Activated naive CD8-positive, alpha-beta T cell treated with anti-CD3 and anti-CD28 coated beads, Interleukin-2, amount 50 U/mL, for 24 hours (primary cell): ENCODE data around the gene TMEM120A.

Experiments used
- ATAC-seq: fragments of 150-1000 bp; cut with Tn5 transposase; one replicate; pipeline ENCODE4 v1.10.0; 2021
- DNase-seq: peaks from one replicate; pipeline ENCODE4 v3.0.0; 2021
- H3K27ac Mint-ChIP-seq: one replicate; pipeline ENCODE4 v1.8.0; 2021; ENCODE audit warnings: mild to moderate bottlenecking, mixed read lengths
- H3K27me3 Mint-ChIP-seq: one replicate; pipeline ENCODE4 v1.8.0; 2021; ENCODE audit warnings: mixed read lengths
- H3K36me3 Mint-ChIP-seq: one replicate; pipeline ENCODE4 v1.8.0; 2021; ENCODE audit warnings: low read depth, mixed read lengths
- H3K4me1 Mint-ChIP-seq: one replicate; pipeline ENCODE4 v1.8.0; 2021; ENCODE audit warnings: mixed read lengths
- H3K4me3 Mint-ChIP-seq: one replicate; pipeline ENCODE4 v1.8.0; 2021; ENCODE audit warnings: mild to moderate bottlenecking, moderate library complexity, mixed read lengths
- H3K9me3 Mint-ChIP-seq: one replicate; pipeline ENCODE4 v1.8.0; 2021; ENCODE audit warnings: mixed read lengths

The TMEM120A gene

DNA sequence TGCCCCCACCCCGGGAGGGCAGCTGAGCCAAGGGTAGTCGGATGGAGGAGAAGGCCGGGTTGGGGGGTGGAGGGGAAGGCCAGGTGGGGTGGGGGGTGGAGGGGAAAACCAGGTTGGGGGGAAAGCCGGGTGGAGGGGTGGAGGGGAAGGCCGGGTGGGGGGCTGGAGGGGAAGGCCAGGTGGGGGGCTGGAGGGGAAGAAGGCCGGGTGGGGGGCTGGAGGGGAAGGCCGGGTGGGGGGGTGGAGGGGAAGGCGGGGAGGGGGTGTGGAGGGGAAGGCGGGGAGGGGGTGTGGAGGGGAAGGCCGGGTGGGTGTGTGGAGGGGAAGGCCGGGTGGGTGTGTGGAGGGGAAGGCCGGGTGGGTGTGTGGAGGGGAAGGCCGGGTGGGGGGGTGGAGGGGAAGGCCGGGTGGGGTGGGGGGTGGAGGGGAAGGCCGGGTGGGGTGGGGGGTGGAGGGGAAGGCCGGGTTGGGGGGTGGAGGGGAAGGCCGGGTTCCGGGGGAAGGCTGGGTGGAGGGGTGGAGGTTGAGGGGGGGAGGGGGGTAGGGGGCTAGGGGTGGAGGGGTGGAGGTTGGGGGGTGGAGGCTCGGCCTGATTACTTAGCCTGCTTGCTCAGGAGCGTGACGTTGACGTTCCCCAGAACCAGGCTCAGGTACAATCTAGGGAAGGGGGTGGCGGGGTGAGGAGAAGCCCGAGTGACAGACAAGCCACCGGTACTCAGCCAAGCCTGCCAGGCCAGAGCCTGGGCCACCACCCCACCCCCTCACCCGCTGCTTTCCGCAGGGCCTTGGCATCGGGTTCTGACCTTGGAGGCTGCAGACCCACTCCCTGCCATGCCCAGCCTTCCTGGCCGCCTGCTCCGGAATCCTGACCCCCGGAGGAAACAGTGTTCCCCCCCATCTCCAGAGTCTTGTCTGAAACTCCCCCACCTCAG is 5.6 kb downstream of the TMEM120A start:
- no peak for DNase-seq
- Mint-ChIP-seq H3K9me3 (no peaks in the 10 kb centered on the region), H3K4me3 (no peak overlapping the region), H3K27me3 (no peaks in the 10 kb centered on the region), H3K36me3 (peaks cover 3% of the 10 kb centered on the region), H3K4me1 (peaks cover 8% of the 10 kb centered on the region), H3K27ac (no peak overlapping the region)
- no peak for ATAC-seq

- Mint-ChIP-seq H3K27me3 (no peaks in the 10 kb centered on the region), H3K4me1 (peaks cover 6% of the 10 kb centered on the region), H3K36me3 (peaks cover 3% of the 10 kb centered on the region), H3K4me3 (no peak overlapping the region), H3K27ac (no peak overlapping the region), H3K9me3 (no peaks in the 10 kb centered on the region)
- no peak for DNase-seq
- no peak for ATAC-seq
Measured at GRCh38 chr7:75987805-75988567, 6.4 kb downstream of the TMEM120A start.

- Mint-ChIP-seq H3K27me3 (no peaks in the 10 kb centered on the region), H3K27ac (no peak overlapping the region), H3K4me1 (peaks cover 6% of the 10 kb centered on the region), H3K9me3 (no peaks in the 10 kb centered on the region), H3K4me3 (no peak overlapping the region), H3K36me3 (peaks cover 3% of the 10 kb centered on the region)
- no peak for ATAC-seq
- no peak for DNase-seq
Measured at GRCh38 chr7:75987026-75987804, 7.2 kb downstream of the TMEM120A start.

DNA sequence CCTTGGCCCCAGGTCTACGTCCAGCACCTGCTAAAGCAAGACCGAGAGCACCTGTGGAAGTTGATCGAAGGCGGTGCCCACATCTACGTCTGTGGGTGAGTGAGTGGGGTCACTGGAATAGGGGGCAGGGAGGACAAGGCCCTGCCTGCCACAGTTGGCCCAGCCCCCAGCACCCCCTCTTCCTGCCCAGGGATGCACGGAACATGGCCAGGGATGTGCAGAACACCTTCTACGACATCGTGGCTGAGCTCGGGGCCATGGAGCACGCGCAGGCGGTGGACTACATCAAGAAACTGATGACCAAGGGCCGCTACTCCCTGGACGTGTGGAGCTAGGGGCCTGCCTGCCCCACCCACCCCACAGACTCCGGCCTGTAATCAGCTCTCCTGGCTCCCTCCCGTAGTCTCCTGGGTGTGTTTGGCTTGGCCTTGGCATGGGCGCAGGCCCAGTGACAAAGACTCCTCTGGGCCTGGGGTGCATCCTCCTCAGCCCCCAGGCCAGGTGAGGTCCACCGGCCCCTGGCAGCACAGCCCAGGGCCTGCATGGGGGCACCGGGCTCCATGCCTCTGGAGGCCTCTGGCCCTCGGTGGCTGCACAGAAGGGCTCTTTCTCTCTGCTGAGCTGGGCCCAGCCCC is 8.1 kb downstream of the TMEM120A start:
- no peak overlapping the region for H3K27ac Mint-ChIP-seq
- H3K4me1 Mint-ChIP-seq: peaks cover 6% of the 10 kb centered on the region
- H3K4me3 Mint-ChIP-seq: no peak overlapping the region
- ATAC-seq (no peak), DNase-seq (no peak)
- H3K27me3 Mint-ChIP-seq: no peaks in the 10 kb centered on the region
- peaks cover 3% of the 10 kb centered on the region for H3K36me3 Mint-ChIP-seq
- no peaks in the 10 kb centered on the region for H3K9me3 Mint-ChIP-seq

GRCh38 chr7:75985518-75986146 is 8.8 kb downstream of the TMEM120A start:
- Mint-ChIP-seq H3K27ac (no peak overlapping the region), H3K27me3 (no peaks in the 10 kb centered on the region), H3K4me1 (peaks cover 2% of the 10 kb centered on the region), H3K9me3 (no peaks in the 10 kb centered on the region), H3K4me3 (no peak overlapping the region), H3K36me3 (peaks cover 3% of the 10 kb centered on the region)
- ATAC-seq: no peak
- DNase-seq: no peak

DNA sequence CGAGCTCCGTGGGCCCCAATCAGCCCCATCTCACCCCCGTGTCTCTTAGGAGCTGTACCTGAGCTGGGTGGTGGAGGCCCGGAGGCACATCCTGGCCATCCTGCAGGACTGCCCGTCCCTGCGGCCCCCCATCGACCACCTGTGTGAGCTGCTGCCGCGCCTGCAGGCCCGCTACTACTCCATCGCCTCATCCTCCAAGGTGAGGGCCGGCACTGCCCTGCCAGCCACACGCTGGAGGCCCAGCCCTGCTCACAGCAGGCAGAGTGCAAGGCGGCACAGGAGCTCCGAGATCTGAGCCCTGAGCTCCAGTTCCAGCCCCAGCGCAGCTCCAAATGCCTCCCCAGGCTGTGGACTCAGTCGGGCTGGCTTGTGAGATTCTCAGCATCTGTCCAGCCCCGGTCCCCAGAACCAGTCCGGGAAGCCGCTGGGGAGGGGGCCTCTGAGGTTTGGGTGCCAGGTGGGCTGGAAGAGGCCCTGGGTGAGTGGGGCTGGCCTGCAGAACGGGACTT is 9.3 kb downstream of the TMEM120A start:
- ATAC-seq: no peak

GRCh38 chr7:75984130-75985008 is 10.0 kb downstream of the TMEM120A start:
- ATAC-seq (no peak), DNase-seq (no peak)
- H3K27ac Mint-ChIP-seq: no peak overlapping the region
- no peaks in the 10 kb centered on the region for H3K9me3 Mint-ChIP-seq
- peaks cover 3% of the 10 kb centered on the region for H3K36me3 Mint-ChIP-seq
- H3K4me1 Mint-ChIP-seq: no peaks in the 10 kb centered on the region
- no peaks in the 10 kb centered on the region for H3K27me3 Mint-ChIP-seq
- no peak overlapping the region for H3K4me3 Mint-ChIP-seq

More for the DNA sequence above, 9.3 kb downstream of the TMEM120A start:
- Mint-ChIP-seq H3K4me3 (no peak overlapping the region), H3K36me3 (peaks cover 3% of the 10 kb centered on the region), H3K4me1 (peaks cover 2% of the 10 kb centered on the region), H3K9me3 (no peaks in the 10 kb centered on the region), H3K27me3 (no peaks in the 10 kb centered on the region), H3K27ac (no peak overlapping the region)
- DNase-seq: no peak

DNA sequence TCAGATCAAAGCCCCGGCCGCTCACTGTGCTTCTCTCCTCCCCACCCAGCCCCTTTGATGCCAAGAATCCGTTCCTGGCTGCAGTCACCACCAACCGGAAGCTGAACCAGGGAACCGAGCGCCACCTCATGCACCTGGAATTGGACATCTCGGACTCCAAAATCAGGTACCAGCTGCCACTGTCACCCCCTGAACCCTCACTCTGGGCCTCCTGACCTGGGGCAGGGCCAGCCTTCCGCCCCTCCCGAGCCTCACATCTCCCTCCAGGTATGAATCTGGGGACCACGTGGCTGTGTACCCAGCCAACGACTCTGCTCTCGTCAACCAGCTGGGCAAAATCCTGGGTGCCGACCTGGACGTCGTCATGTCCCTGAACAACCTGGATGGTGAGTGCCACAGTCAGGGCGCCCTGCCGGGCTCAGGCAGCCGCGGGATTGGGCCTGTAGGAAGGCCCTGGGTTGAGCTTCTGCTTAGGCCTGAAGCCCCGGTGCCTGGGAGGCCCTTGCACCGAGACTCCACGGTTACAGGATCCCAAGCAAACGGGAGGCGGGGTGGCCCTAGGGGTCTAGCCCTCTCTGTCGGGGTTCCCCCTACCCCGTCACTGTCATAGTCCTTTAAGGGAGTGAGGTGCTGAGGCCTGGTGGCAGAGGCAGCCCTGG is 10.8 kb downstream of the TMEM120A start:
- Mint-ChIP-seq H3K36me3 (peaks cover 3% of the 10 kb centered on the region), H3K4me1 (no peaks in the 10 kb centered on the region), H3K27ac (no peak overlapping the region), H3K4me3 (no peak overlapping the region), H3K27me3 (no peaks in the 10 kb centered on the region), H3K9me3 (no peaks in the 10 kb centered on the region)
- no peak for ATAC-seq
- no peak for DNase-seq

DNA sequence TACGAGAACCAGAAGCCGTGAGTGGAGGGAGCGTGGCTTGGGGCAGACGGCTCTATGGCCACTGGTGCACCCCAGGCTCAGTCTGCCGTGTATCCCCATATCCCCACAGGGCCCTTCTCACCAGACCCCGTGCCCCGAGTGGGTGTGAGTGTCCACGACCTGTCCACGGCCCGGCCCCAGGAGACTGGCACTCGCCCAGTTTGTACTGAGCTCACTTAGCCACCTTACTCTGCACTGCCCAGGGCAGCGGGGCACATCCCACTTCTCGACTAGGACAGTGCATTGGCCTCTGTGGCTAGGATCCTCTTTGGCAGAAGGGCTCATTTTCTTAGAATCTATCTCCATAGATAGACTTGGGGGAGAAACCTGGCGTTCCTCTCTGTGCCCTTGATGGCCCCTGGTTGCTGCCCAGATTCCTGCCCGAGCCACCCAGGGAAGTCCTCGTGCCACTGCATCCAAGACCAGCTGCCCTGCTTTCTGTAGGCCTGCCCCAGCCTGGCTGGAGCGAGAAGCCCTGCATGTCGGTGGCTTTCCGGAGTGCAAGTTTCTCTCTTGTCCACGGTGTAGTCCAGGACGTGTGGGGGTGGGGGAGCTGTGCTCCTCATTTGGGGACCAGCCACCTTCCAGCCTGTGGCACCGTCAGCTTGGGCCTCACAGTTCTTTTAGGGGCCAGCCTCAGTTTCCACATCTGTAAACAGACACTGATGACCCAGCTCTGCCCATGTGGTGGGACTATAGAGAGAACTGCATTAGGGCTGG is 11.9 kb downstream of the TMEM120A start:
- no peaks in the 10 kb centered on the region for H3K4me1 Mint-ChIP-seq
- ATAC-seq (no peak), DNase-seq (no peak)
- H3K27ac Mint-ChIP-seq: no peak overlapping the region
- H3K27me3 Mint-ChIP-seq: no peaks in the 10 kb centered on the region
- H3K36me3 Mint-ChIP-seq: peaks cover 3% of the 10 kb centered on the region
- no peaks in the 10 kb centered on the region for H3K9me3 Mint-ChIP-seq
- no peak overlapping the region for H3K4me3 Mint-ChIP-seq

- ATAC-seq (no peak), DNase-seq (no peak)
- Mint-ChIP-seq H3K4me3 (no peak overlapping the region), H3K36me3 (no peaks in the 10 kb centered on the region), H3K4me1 (no peaks in the 10 kb centered on the region), H3K27me3 (no peaks in the 10 kb centered on the region), H3K27ac (no peak overlapping the region), H3K9me3 (no peaks in the 10 kb centered on the region)
Measured at GRCh38 chr7:75981453-75982305, 12.7 kb downstream of the TMEM120A start.

DNA sequence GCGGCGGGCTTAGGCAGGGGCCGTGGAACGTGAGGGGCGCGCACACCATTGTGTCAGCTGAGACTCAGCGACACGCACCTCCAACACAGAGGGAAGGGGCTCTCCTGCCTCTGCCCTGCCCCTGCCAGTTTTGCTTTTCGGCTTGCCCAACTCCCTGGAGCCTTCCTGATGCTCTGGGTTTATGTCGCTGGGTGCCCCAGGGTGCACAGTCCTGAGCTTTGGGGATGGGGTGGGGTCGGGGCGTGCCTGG is 13.3 kb downstream of the TMEM120A start:
- no peaks in the 10 kb centered on the region for H3K27me3 Mint-ChIP-seq
- DNase-seq: no peak
- no peaks in the 10 kb centered on the region for H3K9me3 Mint-ChIP-seq
- no peak for ATAC-seq
- no peak overlapping the region for H3K4me3 Mint-ChIP-seq
- H3K27ac Mint-ChIP-seq: no peak overlapping the region
- no peaks in the 10 kb centered on the region for H3K4me1 Mint-ChIP-seq
- H3K36me3 Mint-ChIP-seq: no peaks in the 10 kb centered on the region
